Type B pancreatic cell (in vitro differentiated cells): ENCODE measurements around the gene PGS1. TPM values are rescaled to one million over a fixed set of nuclear protein-coding genes. Genes with fewer than 3 reads are reported as not detected.
"Not testable (repeated sequence)": the region's sequence is repeated elsewhere in the genome, so short reads cannot be mapped to it uniquely, and the experiment has no call there.

Experiments used
- DNase-seq: peaks from one replicate; pipeline ENCODE4 v3.0.0; 2021; ENCODE audit warnings: mixed read lengths; ENCODE audit not compliant: unreplicated experiment; ENCODE audit errors: extremely low spot score
- H3K27ac Mint-ChIP-seq: 2 replicates; pipeline ENCODE4 v1.8.0; 2021; ENCODE audit warnings: mild to moderate bottlenecking, mixed read lengths
- H3K27me3 Mint-ChIP-seq: 2 replicates; pipeline ENCODE4 v1.8.0; 2021; ENCODE audit warnings: mixed read lengths
- H3K36me3 Mint-ChIP-seq: 2 replicates; pipeline ENCODE4 v1.8.0; 2021; ENCODE audit warnings: mixed read lengths
- H3K4me1 Mint-ChIP-seq: one replicate; pipeline ENCODE4 v1.8.0; 2021; ENCODE audit warnings: mixed read lengths; ENCODE audit not compliant: unreplicated experiment
- H3K4me3 Mint-ChIP-seq: 2 replicates; pipeline ENCODE4 v1.8.0; 2021; ENCODE audit warnings: mild to moderate bottlenecking, mixed read lengths
- H3K9me3 Mint-ChIP-seq: 2 replicates; pipeline ENCODE4 v1.8.0; 2021; ENCODE audit warnings: mixed read lengths
- total RNA-seq: library from RNA; stranded (reverse); gene quantifications from 2 replicates; pipeline ENCODE4 v1.2.1, GENCODE V29; 2021; ENCODE audit warnings: low replicate concordance
- TF ChIP-seq, protein P1 (sequence below): fragments of 200-600 bp; sonication (generic); conservative IDR thresholded peaks from 2 replicates; pipeline ENCODE4 v1.5.0; 2021; ENCODE audit warnings: antibody characterized with exemption, mild to moderate bottlenecking

Gene PGS1
- total RNA-seq, 1 donor from 2014 or later, result 54.8 TPM

DNA sequence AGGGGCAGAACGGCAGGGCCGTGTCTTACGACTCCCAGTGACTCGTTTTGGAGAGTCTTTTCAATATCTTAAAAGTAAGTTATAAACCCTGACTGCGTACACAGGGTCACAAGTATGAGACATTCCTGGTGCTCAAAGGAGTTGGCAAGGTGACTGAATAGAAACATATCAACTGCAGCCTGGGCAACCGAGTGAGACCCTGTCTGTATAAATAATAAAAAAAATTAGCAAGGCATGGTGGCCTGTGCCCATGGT is 83.3 kb downstream of the PGS1 start:
- H3K9me3 Mint-ChIP-seq, result no peaks in the 10 kb centered on the region
- TF ChIP-seq, protein P1, sequence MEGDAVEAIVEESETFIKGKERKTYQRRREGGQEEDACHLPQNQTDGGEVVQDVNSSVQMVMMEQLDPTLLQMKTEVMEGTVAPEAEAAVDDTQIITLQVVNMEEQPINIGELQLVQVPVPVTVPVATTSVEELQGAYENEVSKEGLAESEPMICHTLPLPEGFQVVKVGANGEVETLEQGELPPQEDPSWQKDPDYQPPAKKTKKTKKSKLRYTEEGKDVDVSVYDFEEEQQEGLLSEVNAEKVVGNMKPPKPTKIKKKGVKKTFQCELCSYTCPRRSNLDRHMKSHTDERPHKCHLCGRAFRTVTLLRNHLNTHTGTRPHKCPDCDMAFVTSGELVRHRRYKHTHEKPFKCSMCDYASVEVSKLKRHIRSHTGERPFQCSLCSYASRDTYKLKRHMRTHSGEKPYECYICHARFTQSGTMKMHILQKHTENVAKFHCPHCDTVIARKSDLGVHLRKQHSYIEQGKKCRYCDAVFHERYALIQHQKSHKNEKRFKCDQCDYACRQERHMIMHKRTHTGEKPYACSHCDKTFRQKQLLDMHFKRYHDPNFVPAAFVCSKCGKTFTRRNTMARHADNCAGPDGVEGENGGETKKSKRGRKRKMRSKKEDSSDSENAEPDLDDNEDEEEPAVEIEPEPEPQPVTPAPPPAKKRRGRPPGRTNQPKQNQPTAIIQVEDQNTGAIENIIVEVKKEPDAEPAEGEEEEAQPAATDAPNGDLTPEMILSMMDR, result no peak
- no peak overlapping the region for H3K27ac Mint-ChIP-seq
- no peak overlapping the region for H3K4me3 Mint-ChIP-seq
- H3K36me3 Mint-ChIP-seq, result no peaks in the 10 kb centered on the region
- H3K27me3 Mint-ChIP-seq, result no peaks in the 10 kb centered on the region
- H3K4me1 Mint-ChIP-seq, result no peaks in the 10 kb centered on the region
- DNase-seq, result no peak

DNA sequence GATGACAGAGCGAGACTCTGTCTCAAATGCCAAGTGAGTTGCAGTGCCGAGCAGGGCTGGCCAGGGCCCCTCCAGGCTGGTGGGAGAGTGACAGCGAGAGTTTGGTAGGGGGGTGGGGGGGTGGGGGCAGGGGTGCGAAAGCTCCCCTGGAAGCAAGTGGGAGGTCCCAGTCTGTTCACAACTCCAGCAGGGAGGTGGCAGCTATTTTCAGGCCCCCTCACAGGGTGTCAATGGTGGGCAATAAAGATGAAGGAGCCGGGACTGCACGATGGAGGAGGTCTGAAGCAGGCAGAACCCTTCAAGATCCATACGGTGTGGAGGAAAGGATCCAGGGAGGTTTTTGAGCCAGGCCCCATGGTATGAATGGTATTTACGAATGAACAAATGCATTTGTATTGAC is 83.7 kb downstream of the PGS1 start:
- Mint-ChIP-seq H3K4me1 (no peaks in the 10 kb centered on the region), H3K27me3 (no peaks in the 10 kb centered on the region), H3K9me3 (no peaks in the 10 kb centered on the region), H3K27ac (no peak overlapping the region), H3K4me3 (no peak overlapping the region), H3K36me3 (no peaks in the 10 kb centered on the region)
- TF ChIP-seq, protein P1, result no peak
- DNase-seq, result no peak

DNA sequence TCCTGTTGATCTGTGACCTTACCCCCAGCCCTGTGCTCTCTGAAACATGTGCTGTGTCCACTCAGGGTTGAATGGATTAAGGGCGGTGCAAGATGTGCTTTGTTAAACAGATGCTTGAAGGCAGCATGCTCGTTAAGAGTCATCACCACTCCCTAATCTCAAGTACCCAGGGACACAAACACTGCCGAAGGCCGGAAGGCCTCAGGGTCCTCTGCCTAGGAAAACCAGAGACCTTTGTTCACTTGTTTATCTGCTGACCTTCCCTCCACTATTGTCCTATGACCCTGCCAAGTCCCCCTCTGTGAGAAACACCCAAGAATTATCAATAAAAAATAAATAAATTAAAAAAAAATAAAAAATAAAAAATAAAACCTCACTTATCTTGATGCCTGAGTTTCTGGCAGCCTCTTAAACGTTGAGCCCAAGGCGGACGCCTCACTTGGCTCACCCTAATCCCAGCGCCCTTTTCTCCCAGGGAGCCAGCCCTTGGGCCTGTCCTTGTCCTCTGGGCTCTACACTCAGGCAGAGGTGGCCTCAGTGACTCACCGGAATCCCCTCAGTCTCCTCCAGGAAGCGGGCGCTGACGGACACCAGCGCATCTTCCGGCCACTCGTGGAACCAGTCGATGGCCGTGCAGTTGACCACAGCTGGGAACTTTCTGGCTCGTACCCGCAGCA is 87.8 kb downstream of the PGS1 start:
- not testable (repeated sequence) for H3K4me3 Mint-ChIP-seq, H3K4me1 Mint-ChIP-seq, H3K9me3 Mint-ChIP-seq, H3K36me3 Mint-ChIP-seq, DNase-seq, H3K27ac Mint-ChIP-seq, H3K27me3 Mint-ChIP-seq

DNA sequence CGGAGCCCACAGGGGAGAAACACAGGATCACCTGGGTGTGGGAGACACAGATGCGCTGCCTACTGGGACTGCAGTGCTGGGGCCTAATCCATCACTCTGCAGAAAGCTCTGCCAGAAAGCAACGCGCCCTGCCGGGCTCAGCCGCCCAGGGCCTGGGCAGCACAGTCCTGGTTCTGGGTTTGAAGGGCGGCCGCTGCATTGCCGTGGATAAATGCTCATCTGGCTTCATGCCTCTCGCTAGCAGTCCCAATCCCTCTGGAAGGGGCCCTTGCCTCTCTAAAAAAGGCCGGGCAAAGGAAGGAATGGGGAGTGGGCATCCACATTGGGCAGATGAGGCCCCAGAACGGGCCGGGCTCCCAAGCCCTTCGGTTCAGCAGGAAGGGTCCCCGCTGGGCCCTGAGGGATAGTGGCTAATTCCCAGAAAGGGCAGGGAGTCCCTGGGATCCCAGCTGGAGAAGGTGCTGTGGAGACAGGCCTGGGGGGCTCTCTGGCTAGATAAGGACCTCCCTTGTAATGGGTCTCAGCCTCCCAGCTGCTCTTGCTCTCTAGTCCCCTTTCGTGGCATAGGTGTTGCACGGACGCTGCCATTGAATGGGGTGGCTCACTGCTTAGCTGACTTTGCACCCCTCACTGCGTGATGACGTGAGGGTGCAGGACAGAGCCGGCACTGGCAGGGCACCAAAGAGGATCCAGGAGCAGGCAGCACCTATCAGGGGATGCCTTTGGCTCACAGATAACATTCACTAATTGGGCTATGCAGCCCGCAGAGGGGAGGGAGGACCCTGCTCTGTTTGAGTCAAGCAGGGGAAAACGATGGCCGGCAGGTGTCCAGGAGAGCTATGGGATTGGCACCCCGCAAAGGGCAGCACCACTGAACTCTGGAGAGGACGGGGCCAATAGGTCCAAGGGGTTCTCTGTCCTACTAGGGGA is 88.6 kb downstream of the PGS1 start:
- Mint-ChIP-seq H3K27ac (no peak overlapping the region), H3K27me3 (no peaks in the 10 kb centered on the region), H3K4me3 (no peak overlapping the region), H3K4me1 (no peaks in the 10 kb centered on the region), H3K36me3 (no peaks in the 10 kb centered on the region), H3K9me3 (no peaks in the 10 kb centered on the region)
- TF ChIP-seq, protein P1, result no peak
- DNase-seq, result no peak

DNA sequence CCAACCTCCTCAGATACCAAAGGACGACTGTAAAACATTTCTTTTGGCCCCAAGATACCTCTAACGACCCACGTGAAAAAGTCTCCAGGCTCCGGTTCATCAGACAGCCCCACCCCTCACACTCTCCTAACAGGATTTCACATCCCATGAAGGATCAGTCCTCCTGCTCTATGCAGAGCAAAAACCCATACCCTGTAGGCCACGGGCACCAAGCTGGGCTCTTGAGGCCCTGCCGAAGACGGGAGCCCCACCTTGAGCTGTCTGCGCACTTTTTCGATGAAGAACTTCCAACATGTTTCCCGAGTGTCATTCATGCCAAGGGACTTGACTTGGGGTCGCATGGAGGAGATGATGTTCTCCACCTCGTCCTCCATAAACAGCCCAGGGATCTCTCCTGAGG is 89.9 kb downstream of the PGS1 start:
- DNase-seq, result no peak
- Mint-ChIP-seq H3K27ac (no peak overlapping the region), H3K9me3 (no peaks in the 10 kb centered on the region), H3K4me3 (no peak overlapping the region), H3K36me3 (no peaks in the 10 kb centered on the region), H3K27me3 (no peaks in the 10 kb centered on the region), H3K4me1 (no peaks in the 10 kb centered on the region)
- TF ChIP-seq, protein P1, result no peak

DNA sequence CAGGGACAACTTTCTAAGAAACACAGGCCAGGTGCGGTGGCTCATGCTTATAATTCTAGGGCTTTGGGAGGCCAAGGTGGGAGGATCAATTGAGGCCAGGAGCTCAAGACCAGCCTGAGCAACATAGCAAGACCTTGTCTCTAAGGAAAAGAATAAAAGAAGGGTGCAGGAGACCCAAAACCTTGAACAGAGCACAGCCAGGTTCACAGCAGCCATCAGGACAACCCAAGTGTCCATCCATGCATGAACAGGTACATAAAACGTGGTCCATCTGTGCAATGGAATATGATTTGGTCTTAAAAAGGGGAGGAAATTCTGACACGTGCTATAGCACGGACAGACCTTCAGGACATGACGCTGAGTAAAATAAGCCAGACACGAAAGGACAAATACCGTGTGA is 91.0 kb downstream of the PGS1 start:
- no peak overlapping the region for H3K27ac Mint-ChIP-seq

More for the DNA sequence above, 91.0 kb downstream of the PGS1 start:
- Mint-ChIP-seq H3K9me3 (no peaks in the 10 kb centered on the region), H3K4me3 (no peak overlapping the region), H3K27me3 (peaks cover 4% of the 10 kb centered on the region), H3K36me3 (no peaks in the 10 kb centered on the region), H3K4me1 (no peaks in the 10 kb centered on the region)
- TF ChIP-seq, protein P1, result no peak
- no peak for DNase-seq
